Left lung (tissue), 10 donors: Measurements from ENCODE around the gene BNC2. TPM values are rescaled to one million over a fixed set of nuclear protein-coding genes. Genes with fewer than 3 reads are reported as not detected.

Experiments used
- ATAC-seq: fragments of 200-7000 bp; cut with Tn5 transposase; one replicate; pipeline ENCODE4 v1.9.1; 2020; ENCODE audit warnings: moderate library complexity
- DNase-seq, 4 donors: peaks; one replicate each; pipeline ENCODE4 v3.0.0-alpha.2; 2013 to 2020
- H3K27ac ChIP-seq, 2 donors: fragments of 200-600 bp; sonication (generic) in 1 of 2; one replicate each; pipeline versions ENCODE4 v1.5.0 to v1.8.0; 2020 to 2021
- H3K27me3 ChIP-seq, 2 donors: fragments of 200-600 bp; sonication (generic) in 1 of 2; one replicate each; pipeline versions ENCODE4 v1.5.0 to v1.8.0; 2020 to 2021
- H3K36me3 ChIP-seq, 2 donors: fragments of 200-600 bp; sonication (generic) in 1 of 2; one replicate each; pipeline versions ENCODE4 v1.5.0 to v1.8.0; 2020 to 2021
- H3K4me1 ChIP-seq, 2 donors: fragments of 200-600 bp; one replicate each; pipeline ENCODE4 v1.8.0; 2021
- H3K4me3 ChIP-seq, 2 donors: fragments of 200-600 bp; sonication (generic) in 1 of 2; one replicate each; pipeline versions ENCODE4 v1.5.0 to v1.8.0; 2020 to 2021; ENCODE audit warnings: mild to moderate bottlenecking in 1 of 2
- H3K9me3 ChIP-seq, 2 donors: fragments of 200-600 bp; sonication (generic) in 1 of 2; one replicate each; pipeline versions ENCODE4 v1.5.0 to v1.8.0; 2020 to 2021
- CTCF ChIP-seq, 2 donors: fragments of 200-600 bp; sonication (generic) in 1 of 2; IDR thresholded peaks; one replicate each; pipeline versions ENCODE4 v1.5.0 to v1.8.0; 2021; ENCODE audit warnings: antibody characterized with exemption in 2 of 2
- intact Hi-C, 2 donors: fragments of 100-400 bp; cut with DNase I; formaldehyde crosslinking; loops; one replicate each; pipeline versions ENCODE4 v1.11.2 to v1.14.2; 2022
- polyA plus RNA-seq, 6 donors: library from polyadenylated mRNA; unstranded; fragments of 120-200 nt; gene quantifications; one replicate each; pipeline ENCODE4 v1.2.1, GENCODE V29; 2013; ENCODE audit not compliant: insufficient read length in 6 of 6
- total RNA-seq, 2 donors: library from RNA; stranded (reverse); fragmentation: NEBNext Ultra II Directional; extraction: Animal tissue kit (Norgen Biotek cat#: 25700); gene quantifications; one replicate each; pipeline ENCODE4 v1.2.1, GENCODE V29; 2021
- donor health status: DM: no; HTN: yes; CAD: no.
- donor health status: DM: no; HTN: no; CAD: no.

Gene BNC2
- total and polyA plus RNA-seq, 8 donors, result 9.6 to 19.3 (median 12.9) TPM

- Histone ChIP-seq H3K27ac (no peak overlapping the region), H3K27me3 (no peaks in the 10 kb centered on the region), H3K9me3 (no peaks in the 10 kb centered on the region), H3K36me3 (no peaks in the 10 kb centered on the region), H3K4me3 (no peak overlapping the region), H3K4me1 (no peaks in the 10 kb centered on the region)
- no peak for DNase-seq
- intact Hi-C loops, result no loop called here
- TF ChIP-seq CTCF (IDR thresholded peaks at IDR 0.05), result no peak
- no peak for ATAC-seq
These were observed 261.6 kb downstream of the BNC2 start for GRCh38 chr9:16608906-16609305.

GRCh38 chr9:16602494-16602893, 268.0 kb downstream of the BNC2 start:
- H3K27ac ChIP-seq, result no peak overlapping the region
- no peaks in the 10 kb centered on the region for H3K36me3 ChIP-seq
- H3K4me1 ChIP-seq, result no peaks in the 10 kb centered on the region
- H3K4me3 ChIP-seq, result no peak overlapping the region
- no peaks in the 10 kb centered on the region for H3K9me3 ChIP-seq
- TF ChIP-seq CTCF (IDR thresholded peaks at IDR 0.05), result no peak
- DNase-seq (no peak), ATAC-seq (no peak)
- intact Hi-C loops, result no loop called here
- no peaks in the 10 kb centered on the region for H3K27me3 ChIP-seq

- Histone ChIP-seq H3K27ac (no peak overlapping the region), H3K9me3 (no peaks in the 10 kb centered on the region), H3K27me3 (no peaks in the 10 kb centered on the region), H3K36me3 (no peaks in the 10 kb centered on the region), H3K4me1 (no peaks in the 10 kb centered on the region), H3K4me3 (no peak overlapping the region)
- DNase-seq (no peak), ATAC-seq (no peak)
- intact Hi-C loops, result no loop called here
- no peak for TF ChIP-seq CTCF (IDR thresholded peaks at IDR 0.05)
These were observed 268.5 kb downstream of the BNC2 start for GRCh38 chr9:16601991-16602390.

- no peak for DNase-seq
- Histone ChIP-seq H3K36me3 (no peaks in the 10 kb centered on the region), H3K9me3 (no peaks in the 10 kb centered on the region), H3K4me1 (no peaks in the 10 kb centered on the region), H3K27ac (no peak overlapping the region), H3K4me3 (no peak overlapping the region), H3K27me3 (no peaks in the 10 kb centered on the region)
- ATAC-seq, result no peak
- intact Hi-C loops, result no loop called here
- TF ChIP-seq CTCF (IDR thresholded peaks at IDR 0.05), result no peak
These were observed 272.2 kb downstream of the BNC2 start for GRCh38 chr9:16598316-16598715.

- no peaks in the 10 kb centered on the region for H3K36me3 ChIP-seq
- H3K27ac ChIP-seq, result no peak overlapping the region
- intact Hi-C loops, result no loop called here
- DNase-seq, result no peak
- no peak overlapping the region for H3K4me3 ChIP-seq
- no peaks in the 10 kb centered on the region for H3K4me1 ChIP-seq
- no peaks in the 10 kb centered on the region for H3K9me3 ChIP-seq
- ATAC-seq, result no peak
- TF ChIP-seq CTCF (IDR thresholded peaks at IDR 0.05), result no peak
- H3K27me3 ChIP-seq, result no peaks in the 10 kb centered on the region
These were observed 273.3 kb downstream of the BNC2 start for GRCh38 chr9:16597136-16597535.
